GM21528 (cell line): ENCODE results near the gene CORO1C.

Source experiments
- ATAC-seq: cut with Tn5 transposase; IDR thresholded peaks from one replicate; pipeline ENCODE4 v1.9.1; 2021; ENCODE audit warnings: mild to moderate bottlenecking, moderate library complexity; ENCODE audit not compliant: unreplicated experiment, low FRiP score

CORO1C gene

DNA sequence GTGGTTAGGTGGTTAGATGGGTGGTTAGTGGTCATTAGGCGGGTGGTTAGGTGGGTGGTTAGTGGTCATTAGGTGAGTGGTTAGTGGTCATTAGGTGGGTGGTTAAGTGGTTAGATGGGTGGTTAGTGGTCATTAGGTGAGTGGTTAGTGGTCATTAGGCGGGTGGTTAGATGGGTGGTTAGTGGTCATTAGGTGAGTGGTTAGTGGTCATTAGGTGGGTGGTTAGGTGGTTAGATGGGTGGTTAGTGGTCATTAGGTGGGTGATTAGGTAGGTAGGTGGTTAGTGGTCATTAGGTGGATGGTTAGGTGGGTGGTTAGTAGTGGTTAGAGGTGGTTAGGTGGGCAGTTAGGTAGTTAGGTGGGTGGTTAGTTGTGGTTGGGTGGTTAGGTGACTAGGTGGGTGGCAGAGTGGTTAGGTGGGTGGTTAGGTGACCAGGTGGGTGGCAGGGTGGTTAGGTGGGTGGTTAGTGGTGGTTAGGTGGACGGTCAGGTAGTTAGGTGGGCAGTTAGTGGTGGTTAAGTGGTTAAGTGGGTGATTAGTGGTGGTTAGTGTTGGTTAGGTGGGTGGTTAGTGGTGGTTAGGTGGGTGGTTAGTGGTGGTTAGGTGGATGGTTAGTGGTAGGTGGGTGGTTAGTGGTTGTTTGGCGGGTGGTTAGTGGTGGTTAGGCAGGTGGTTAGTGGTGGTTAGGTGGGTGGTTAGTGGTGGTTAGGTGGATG, 125.5 kb downstream of the CORO1C start:
- ATAC-seq: no peak

DNA sequence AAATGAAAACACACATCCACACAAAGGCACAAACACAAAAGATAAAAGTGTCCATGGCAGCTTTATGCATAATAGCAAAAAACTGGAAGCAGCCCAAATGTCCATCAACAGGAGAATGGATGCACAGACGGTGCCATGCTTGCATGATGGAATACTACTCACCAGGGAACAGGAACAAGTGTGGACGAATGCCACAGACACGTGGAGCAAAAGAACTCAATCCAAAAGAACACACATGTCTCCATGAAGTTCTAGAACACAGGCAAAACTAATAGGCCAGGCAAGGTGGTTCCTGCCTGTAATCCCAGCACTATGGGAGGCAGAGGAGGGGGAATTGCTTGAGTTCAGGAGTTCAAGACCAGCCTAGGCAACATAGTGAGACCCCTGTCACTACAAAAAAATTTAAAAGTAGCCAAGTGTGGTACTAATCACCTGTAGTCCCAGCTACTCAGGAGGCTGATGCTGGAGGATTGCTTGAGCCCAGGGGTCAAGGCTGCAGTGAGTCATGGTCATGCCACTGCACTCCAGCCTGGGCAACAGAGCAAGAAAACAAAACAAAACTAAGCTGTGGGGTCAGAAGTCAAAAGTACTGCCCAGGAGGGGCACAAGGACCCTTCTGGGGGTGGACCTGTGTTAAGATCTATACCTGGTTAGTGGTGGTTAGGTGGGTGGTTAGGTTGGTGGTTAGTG, 126.2 kb downstream of the CORO1C start:
- no peak for ATAC-seq

DNA sequence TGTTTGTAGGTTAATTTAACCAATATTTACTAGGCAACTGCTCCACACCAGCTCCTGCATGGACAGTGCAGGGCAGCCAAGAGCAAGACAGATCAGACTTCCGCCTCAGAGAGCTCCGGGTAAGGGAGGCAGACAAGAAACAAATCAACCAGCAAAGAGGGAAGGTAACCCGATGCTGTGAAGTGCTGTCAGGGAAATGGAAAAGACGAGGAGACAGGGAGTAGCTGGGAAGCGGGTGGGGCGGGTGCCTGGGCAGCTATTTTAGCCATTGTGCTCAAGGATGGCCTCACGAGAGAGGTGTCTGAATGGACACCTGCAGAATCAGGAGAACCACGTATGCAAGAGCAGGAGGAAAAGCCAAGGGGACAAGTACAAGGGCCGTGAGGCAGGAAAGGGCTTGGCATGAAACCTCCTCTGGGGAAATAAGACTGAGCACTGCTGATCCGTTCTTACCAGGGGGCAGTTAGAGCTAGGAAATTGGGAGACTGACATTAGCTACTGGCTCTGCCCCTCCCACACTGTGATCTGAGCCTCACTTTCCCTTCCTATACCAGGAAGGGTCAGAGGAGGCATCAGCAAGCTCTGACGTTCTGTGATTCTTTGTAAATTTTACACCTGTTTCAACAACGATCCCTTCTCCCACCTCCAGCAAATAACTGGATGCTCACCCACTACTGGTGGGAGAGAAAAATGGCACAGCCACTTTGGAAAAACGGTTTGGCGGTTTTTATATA, 126.9 kb downstream of the CORO1C start:
- ATAC-seq: no peak

DNA sequence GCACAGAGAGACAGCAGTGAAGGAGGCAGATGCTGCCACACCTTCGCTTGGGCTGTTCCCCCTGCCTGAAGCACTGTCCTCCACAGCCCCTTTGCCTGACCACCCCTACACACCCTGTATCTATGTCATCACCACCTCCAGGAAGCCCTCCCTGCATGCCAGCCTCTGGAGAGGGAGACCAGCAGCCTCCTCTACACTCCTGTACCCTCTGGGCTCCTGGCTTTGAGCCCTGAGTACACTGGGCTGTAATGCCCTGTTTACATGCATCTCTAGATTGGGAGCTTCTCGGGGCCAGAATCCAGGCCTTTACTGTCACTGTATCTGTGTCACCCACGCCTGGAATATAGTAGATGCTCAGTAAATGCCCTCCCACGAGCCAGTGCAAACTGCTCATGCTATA, 127.6 kb downstream of the CORO1C start:
- no peak for ATAC-seq

DNA sequence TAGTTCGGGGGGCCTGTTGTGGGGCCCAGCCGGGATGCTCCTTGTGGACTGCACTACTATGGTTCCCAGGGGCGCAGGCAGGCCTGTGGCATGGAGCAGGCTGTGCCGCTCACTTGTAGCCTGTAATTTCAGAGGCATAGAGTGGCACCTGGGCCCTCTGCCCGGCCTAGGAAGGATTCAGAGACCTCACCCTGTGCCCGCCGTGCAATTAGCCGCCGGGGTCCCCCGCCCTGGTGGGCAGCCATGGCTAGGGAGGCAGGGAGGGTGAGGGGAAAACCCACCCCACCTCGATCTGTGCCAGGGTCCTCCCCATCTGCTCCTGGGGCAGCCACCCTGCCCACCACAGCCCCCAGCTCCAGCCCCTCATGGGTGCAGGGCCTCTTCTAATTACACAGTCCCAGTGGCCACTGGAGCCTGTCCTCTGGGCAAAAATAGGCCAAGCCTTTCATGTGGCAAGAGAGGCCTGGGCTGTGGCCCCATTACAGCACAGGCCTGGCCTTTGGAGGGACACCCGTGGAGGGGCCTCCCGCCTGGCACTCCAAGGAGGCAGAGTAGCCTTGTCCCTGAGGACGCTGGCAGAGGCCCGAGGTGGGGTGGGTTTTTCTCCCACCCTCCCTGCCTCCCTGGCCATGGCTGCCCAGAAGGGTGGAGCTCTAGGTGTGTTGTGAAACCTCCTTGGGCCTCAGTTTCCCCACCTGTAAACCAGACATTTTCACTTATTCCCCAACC, 128.2 kb downstream of the CORO1C start:
- no peak for ATAC-seq

DNA sequence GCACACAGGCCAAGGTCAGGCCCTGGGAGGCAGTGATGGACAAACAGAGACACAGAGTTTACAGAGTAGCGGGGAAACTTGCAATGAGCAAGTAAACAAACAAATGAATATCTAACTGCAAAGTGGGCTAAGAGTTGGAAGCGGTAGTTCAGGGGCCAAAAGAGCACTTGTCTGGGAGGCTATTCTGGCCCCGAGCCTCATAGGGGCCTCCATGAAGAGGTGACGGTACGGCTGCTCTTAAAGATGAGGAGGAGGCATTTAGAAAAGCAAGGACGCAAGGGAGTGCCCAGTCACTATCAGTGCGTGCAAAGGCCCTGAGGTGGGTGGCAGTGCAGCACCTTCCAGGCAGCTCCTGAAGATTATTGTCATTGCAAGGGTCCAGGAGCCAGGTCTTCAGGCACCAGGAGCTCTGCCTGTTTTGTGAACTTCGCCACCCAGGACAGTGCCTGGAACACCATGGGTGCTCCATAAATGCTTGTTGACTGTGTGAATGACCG, 129.1 kb downstream of the CORO1C start:
- no peak for ATAC-seq

DNA sequence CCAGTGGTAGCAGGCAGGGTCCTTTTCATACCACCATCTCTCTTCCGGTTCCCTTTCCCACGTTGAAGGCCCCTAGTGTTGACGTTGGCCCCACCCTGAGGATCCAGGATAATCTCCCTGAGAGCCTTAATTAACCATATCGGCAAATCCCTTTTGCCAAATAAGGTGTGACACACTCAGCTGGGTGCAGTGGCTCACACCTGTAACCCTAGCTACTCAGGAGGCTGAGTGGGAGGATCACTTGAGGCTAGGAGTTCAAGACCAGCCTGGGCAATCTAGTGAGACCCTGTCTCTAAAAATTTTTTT, 130.7 kb downstream of the CORO1C start:
- ATAC-seq: no peak

DNA sequence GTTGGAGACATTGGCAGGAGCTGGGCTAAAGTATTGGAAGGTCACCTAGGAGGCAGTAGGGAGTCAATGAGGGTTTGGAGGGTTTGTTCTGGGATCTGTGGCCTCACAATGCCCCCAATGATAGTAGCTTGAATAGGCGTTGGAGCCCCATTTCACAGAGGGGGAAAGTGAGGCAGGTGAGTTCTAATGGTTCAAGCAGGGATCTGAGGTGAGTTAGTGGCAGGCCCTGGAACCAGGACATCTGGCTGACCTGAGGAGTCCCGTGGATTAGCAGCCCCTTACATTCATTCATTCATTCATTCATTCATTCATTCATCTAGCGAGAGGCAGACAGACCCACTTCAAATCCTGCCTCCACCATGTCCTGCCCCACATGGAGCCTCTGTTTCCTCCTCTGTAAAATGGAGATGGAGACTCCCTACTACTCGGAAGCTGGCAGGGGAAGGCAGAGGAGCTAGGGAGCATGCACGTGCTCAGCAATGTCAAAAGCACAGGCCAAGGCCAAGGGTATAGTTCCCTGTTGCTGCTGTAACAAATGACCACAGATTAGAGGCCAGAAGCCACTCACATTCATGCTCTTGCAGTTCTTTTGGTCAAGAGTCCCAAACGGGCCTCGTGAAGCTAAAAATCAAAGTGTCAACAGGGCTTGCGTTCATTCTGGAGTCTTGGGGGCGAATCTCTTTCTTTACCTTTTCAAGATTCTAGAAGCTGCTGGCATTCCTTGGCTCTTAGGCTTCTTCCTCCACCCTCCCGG, 131.2 kb downstream of the CORO1C start:
- no peak for ATAC-seq

DNA sequence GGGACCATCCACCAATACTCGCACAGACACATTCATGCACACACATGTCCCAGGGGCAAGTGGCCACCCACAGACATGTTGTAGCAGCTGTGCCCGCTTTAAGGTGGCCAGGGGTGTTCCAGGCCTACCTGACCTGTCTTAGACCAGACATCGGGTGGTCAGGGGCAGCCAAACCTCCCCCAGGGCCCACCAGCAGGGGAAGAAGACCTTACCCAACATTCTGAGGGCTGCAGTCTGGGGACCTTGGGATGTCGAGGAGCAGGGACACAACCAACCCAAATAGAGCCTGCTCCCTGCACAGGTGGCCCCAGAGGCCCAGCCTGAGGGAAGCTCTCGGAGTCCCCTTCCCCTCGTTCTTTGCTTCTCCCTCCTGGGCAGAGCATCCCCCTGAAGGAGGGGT, 131.8 kb downstream of the CORO1C start:
- ATAC-seq: no peak

DNA sequence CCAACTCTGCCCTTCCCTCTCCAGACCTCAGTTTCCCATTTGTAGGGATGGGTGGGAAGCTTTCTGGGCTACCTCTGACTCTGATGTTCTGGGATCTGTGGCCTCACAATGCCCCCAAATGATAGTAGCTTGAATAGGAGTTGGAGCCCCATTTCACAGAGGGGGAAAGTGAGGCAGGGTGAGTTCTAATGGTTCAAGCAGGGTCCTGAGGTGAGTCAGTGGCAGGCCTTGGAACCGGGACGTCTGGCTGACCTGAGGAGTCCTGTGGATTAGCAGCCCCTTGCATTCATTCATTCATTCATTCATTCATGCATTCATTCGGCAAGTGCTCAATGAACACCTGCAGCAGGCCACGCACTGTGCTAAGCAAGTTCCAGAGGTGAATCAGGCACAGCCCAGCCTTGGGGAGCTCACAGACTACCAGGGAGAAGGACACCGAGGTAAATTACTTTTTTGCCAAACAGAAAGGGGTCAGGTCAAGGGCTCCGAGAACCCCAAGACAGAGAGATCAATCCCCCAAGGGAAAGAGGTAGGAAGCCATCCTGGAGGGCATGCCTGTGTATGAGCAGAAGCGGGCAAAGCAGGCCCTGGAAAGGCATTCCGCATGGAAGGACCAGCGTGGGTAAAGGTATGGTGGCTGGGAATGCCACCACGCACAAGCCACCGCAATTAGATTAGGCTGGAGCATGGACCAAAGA, 132.6 kb downstream of the CORO1C start:
- ATAC-seq: no peak

DNA sequence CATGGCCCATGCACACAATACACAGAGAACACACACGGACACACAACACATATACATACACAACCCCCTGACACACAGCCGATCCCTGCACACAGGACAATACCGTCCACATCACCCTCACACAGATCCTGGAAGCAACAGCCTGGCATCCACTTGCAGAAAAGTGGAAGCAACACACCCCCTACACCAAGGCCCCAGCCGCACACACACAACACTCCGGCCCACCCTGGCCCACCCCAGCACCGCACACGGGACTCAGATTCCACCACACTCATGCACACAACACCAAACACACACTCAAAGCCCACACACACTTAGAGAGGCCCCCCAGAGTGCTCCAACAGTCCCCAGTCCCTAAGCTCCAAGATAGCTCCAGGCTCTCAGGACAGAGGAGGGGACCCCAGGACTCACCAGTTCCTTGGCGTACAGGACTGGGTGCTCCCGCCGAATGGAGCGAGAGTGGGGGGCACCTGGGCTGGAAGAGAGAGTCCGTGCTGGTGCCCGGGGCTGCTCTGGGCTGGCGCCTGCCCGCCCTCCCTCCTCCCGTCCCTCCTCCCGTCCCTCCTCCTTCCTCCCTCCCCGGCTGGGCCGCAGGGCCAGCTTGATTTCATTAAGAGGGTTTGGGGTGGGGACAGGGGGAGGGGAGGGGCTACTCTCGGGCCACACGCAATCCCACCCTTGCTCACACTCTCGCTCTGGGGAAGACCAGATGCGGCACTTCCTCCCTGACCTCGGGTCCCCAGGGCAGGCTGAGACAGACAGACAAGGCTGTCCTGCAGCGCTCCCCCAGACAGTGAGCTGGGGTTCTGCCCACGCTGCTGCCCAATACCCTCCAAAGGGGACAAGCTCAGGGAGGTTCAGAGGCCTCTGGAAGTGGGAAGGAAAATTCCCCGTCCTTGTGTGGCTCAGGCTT, 133.5 kb downstream of the CORO1C start, which contains the start of gene TMEM119:
TMEM119 (minus strand) TSS at position 526 of the 913 bp plus-strand sequence. CDS start 5,701 bp downstream, outside the sequence.
- no peak for ATAC-seq

DNA sequence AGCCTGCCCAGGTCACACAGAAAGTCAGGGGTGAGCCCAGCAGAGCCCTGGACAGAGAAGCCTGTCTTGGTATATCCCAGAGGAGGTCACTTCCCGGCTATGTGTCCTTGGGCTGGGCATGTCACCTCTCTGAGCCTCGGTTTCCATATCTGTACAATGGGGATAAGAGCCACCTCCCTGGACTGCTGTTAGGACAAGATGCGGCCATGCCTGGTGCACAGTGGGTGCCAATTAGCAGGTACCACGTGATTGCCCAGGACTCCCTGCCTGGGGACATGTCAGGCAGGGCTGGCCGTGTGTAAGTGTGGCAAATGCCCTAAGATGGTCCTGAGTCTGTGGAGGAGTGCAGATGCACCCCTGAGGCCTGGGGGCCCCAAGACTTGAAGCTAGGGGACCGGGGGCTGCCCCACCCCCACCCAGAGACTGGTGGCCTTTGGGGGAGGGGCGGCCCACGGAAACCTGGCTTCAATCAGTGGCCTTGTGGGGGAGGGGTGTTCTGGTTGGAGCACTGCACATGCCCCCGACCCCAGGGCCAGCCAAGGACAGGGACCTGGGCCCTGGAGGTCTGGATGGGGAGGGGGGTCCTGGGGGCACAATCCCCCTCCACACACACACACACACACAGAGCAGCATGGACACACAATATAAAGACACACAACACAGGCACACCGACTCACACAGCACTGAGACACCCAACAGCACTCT, 134.3 kb downstream of the CORO1C start:
- ATAC-seq: no peak

DNA sequence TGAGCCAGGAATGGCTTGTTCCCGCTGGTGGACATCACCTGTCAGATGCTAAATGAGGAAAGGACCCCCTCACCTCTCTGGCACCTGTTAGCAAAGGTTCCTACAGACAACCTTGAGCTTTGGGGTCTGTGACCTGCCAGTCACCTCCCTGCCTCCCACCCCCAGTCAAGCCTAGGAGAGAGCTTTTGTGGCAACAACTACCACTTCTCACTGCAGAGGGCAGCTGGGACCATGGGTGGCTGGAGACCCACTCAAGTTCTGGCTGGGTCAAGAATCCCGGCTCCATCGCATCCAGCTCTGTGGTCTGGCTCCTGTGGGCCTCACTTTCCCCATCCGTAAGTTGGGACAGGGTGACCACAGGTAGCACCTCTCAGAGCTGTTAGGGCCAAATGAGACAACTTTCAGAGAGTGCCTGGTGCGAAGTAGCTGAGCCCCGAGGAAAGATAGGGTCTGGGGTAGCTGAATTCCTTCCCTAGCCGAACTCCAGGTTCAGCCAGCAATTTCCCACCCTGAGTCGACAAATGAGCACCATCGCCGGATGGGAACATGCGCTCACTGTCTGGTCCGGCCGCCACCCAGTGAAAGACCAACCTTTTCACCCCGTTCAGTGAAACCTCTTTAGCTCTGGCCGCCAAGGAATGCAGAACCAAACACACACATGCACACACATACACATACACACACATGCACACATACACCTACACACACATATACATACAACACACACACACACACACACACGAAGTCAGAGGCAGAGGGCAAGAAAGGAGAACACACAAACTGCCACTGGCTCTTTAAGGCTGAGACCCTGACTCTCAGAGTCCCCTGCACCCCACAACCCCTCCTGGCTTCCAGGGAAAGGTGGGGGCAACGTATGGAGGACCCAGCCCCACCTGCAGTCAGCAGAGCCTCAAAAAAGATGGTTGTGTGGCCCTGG, 135.3 kb downstream of the CORO1C start:
- no peak for ATAC-seq
